Ovary (tissue), 9 donors: Measurements from ENCODE around the gene KRT76. TPM values are rescaled to one million over a fixed set of nuclear protein-coding genes. Genes with fewer than 3 reads are reported as not detected.

Experiments
- DNase-seq, 5 donors: peaks; one replicate each; pipeline ENCODE4 v3.0.0-alpha.2; 2019 to 2020
- H3K27ac ChIP-seq, 2 donors: fragments of 200-600 bp; one replicate each; pipeline versions ENCODE4 v1.5.1 to v1.8.0; 2019 to 2022
- H3K27me3 ChIP-seq: fragments of 200-600 bp; one replicate; pipeline ENCODE4 v1.8.0; 2022
- H3K36me3 ChIP-seq: fragments of 200-600 bp; sonication (generic); one replicate; pipeline ENCODE4 v1.5.1; 2019
- H3K4me1 ChIP-seq: one replicate; pipeline ENCODE4 v1.8.1; 2013; ENCODE audit warnings: mild to moderate bottlenecking, moderate library complexity; ENCODE audit not compliant: insufficient read depth
- H3K4me3 ChIP-seq: fragments of 200-600 bp; sonication (generic); one replicate; pipeline ENCODE4 v1.5.1; 2017
- H3K9me3 ChIP-seq, 2 donors: fragments of 200-600 bp in 1 of 2; sonication (generic) in 1 of 2; one replicate each; pipeline versions ENCODE4 v1.5.1 to v1.8.1; 2013 to 2019; ENCODE audit warnings: mild to moderate bottlenecking in 1 of 2, moderate library complexity in 1 of 2
- CTCF ChIP-seq, 3 donors: fragments of 450-650 bp in 2 of 3; fragments of 200-600 bp in 1 of 3; IDR thresholded peaks; one replicate each; pipeline versions ENCODE4 v1.5.1 to v1.8.0; 2016 to 2022; ENCODE audit warnings: antibody characterized with exemption in 3 of 3, mild to moderate bottlenecking in 1 of 3
- EP300 ChIP-seq: sonication (generic); formaldehyde crosslinking; IDR thresholded peaks from one replicate; pipeline ENCODE4 v1.6.1; 2017; ENCODE audit warnings: antibody characterized with exemption
- POLR2A ChIP-seq: fragments of 450-650 bp; IDR thresholded peaks from one replicate; pipeline ENCODE4 v1.6.1; 2017; ENCODE audit warnings: antibody characterized with exemption, mild to moderate bottlenecking, moderate library complexity
- WGBS, 3 donors: extraction: QIAGEN DNeasy Blood & Tissue Kit in 1 of 3; methylation state at CpG; one replicate each; pipeline versions ENCODE4 v1.1.5 to v1.1.7; 2013 to 2017; 5-methylcytosine and 5-hydroxymethylcytosine counted together
- intact Hi-C, 4 donors: fragments of 100-400 bp; cut with DNase I; formaldehyde crosslinking; loops; one replicate each; pipeline versions ENCODE4 v1.11.0 to v1.15.1; 2022 to 2023
- polyA plus RNA-seq, 2 donors: library from polyadenylated mRNA; stranded (reverse); fragments of 200-250 nt in 1 of 2; fragments of 350-450 nt in 1 of 2; fragmentation: Illumina TruSeq in 1 of 2; extraction: RNeasy Lipid Tissue Mini Kit (QIAGEN cat#74804) in 1 of 2; gene quantifications; one replicate each; pipeline ENCODE4 v1.2.3, GENCODE V29; 2013 to 2014
- total RNA-seq, 7 donors: library from RNA; depleted of rRNA in 2 of 7; stranded (reverse); fragments of >200 nt in 2 of 7; fragmentation: NEBNext Ultra II Directional in 3 of 7; extraction: Animal tissue kit (Norgen Biotek cat#: 25700) in 3 of 7; gene quantifications; one replicate each; pipeline versions ENCODE4 v1.1.0 to v1.2.4, GENCODE V29; 2016 to 2023
- donor health status: DM: no; HTN: no; CAD: no; lungs with moderate emphysema.
- donor health status: DM: no; HTN: no; CAD: no.
- donor health status: Bipolar disorder and iron deficiency.
- donor health status: DM: yes; HTN: yes; CAD: no.
- donor health status: DM: no; HTN: no; CAD: no.
- donor health status: DM: yes; HTN: yes; CAD: no.

KRT76 gene
- total and polyA plus RNA-seq, 9 donors, result not detected

DNA sequence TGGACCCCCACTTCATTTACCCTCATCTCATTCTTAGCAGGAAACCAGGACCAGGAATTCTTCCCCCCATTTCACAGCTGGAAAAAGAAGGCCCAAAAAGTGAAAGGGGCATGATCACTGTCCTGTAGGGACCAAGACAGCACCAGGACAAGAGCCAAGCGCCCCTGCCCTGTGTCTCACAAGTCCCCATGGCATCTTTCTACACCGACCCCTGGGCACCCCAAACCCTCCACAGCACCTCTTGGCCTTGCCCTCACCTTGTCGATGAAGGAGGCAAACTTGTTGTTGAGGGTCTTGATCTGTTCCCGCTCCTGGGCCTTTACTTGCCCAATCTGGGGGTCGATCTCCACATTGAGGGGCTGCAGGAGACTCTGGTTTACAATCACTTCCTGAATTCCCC lies 710 bp downstream of the KRT76 start:
- TF ChIP-seq EP300, result no peak
- TF ChIP-seq CTCF (IDR thresholded peaks at IDR 0.05), result no peak
- no peak for TF ChIP-seq POLR2A
- intact Hi-C loops, result no loop called here

GRCh38 chr12:52774629-52775250 lies 2.4 kb downstream of the KRT76 start:
- Histone ChIP-seq H3K9me3 (no peaks in the 10 kb centered on the region), H3K4me1 (no peaks in the 10 kb centered on the region), H3K36me3 (no peaks in the 10 kb centered on the region), H3K27ac (no peak overlapping the region), H3K4me3 (no peak overlapping the region), H3K27me3 (no peaks in the 10 kb centered on the region)
- TF ChIP-seq POLR2A, result no peak
- TF ChIP-seq CTCF (IDR thresholded peaks at IDR 0.05), result no peak
- no peak for TF ChIP-seq EP300
- intact Hi-C loops, result no loop called here
- WGBS, 3 donors, result 31 to 43% (median 39%) methylated on average over 8 of the region's 8 CpGs
- DNase-seq, result no peak

More for the DNA sequence above, 710 bp downstream of the KRT76 start:
- Histone ChIP-seq H3K36me3 (no peaks in the 10 kb centered on the region), H3K4me3 (no peak overlapping the region), H3K4me1 (no peaks in the 10 kb centered on the region), H3K27ac (no peak overlapping the region), H3K27me3 (no peaks in the 10 kb centered on the region), H3K9me3 (no peaks in the 10 kb centered on the region)
- WGBS, 3 donors, result 83 to 94% (median 87%) methylated on average over 5 of the region's 5 CpGs
- no peak for DNase-seq

GRCh38 chr12:52772772-52773171 lies 4.4 kb downstream of the KRT76 start:
- H3K9me3 ChIP-seq, result no peaks in the 10 kb centered on the region

DNA sequence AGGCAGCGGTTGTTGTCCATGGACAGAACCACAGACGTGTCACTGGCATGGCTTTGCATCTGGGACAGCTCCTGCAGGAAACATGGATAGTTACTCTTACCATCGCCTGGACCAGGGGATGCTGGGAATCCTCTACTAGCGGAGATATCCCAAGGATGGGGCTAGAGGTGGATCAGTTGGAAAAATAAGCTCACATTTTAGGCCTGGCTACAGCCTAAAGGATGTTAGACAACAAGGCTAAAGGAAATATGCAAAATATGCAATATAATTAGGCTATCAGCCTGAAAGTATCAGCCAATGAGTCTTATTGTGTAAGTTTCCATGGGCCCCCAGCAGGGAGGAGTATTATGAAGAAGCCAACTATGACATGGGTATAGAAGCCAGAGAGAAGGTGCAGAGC lies 5.0 kb downstream of the KRT76 start:
- no peak for DNase-seq
- Histone ChIP-seq H3K36me3 (no peaks in the 10 kb centered on the region), H3K4me3 (no peak overlapping the region), H3K9me3 (no peaks in the 10 kb centered on the region), H3K27ac (no peak overlapping the region), H3K27me3 (no peaks in the 10 kb centered on the region), H3K4me1 (no peaks in the 10 kb centered on the region)
- TF ChIP-seq EP300, result no peak
- no peak for TF ChIP-seq POLR2A
- no peak for TF ChIP-seq CTCF (IDR thresholded peaks at IDR 0.05)
- 78 to 87% (median 86%) methylated on average over 4 of the region's 4 CpGs for whole genome bisulfite sequencing, 3 donors
- intact Hi-C loops, result no loop called here

More at GRCh38 chr12:52772772-52773171, 4.4 kb downstream of the KRT76 start:
- TF ChIP-seq EP300 (no peak), CTCF (IDR thresholded peaks at IDR 0.05) (no peak), POLR2A (no peak)
- Histone ChIP-seq H3K36me3 (no peaks in the 10 kb centered on the region), H3K4me3 (no peak overlapping the region), H3K27me3 (no peaks in the 10 kb centered on the region), H3K4me1 (no peaks in the 10 kb centered on the region), H3K27ac (no peak overlapping the region)
- DNase-seq, result no peak
- 53 to 60% (median 57%) methylated on average over 3 of the region's 3 CpGs for WGBS, 3 donors
- intact Hi-C loops, result no loop called here
